DMS 273 (cell line): ENCODE measurements around the gene LRATD1.
"Not testable (repeated sequence)": the region's sequence is repeated elsewhere in the genome, so short reads cannot be mapped to it uniquely, and the experiment has no call there.

Source experiments
- DNase-seq: peaks from one replicate; lab custom pipeline; 2025; ENCODE audit not compliant: unreplicated experiment; lab: John Stamatoyannopoulos, UW

The LRATD1 gene, protein sequence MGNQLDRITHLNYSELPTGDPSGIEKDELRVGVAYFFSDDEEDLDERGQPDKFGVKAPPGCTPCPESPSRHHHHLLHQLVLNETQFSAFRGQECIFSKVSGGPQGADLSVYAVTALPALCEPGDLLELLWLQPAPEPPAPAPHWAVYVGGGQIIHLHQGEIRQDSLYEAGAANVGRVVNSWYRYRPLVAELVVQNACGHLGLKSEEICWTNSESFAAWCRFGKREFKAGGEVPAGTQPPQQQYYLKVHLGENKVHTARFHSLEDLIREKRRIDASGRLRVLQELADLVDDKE

GRCh38 chr2:14632133-14632936 is at the start of gene LRATD1:
Gene LRATD1 (plus strand): TSS chr2:14632717. CDS start chr2:14633980, 1,263 bp downstream.
- DNase-seq, result peak; percentile 79

GRCh38 chr2:14583059-14583458 is 49.5 kb upstream of the LRATD1 start:
- no peak for DNase-seq

DNA sequence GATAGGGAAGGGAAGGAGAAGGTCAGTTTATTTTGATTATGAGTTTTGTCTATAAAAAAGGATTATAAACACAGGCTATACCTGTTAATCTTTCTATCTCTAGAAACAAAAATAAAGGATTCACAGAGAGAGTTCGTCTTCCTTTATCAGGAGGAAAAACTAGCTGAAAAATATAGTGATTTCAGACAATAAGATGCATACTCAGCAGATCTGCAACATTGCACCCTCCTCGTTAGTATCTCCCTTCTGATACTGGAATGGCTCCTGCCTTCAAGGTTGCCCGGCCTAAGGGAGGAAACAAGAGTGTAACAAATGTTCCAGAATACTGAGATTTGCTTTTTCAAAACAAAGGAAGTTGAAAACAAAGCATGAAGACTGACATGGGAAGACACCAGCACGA is 48.7 kb upstream of the LRATD1 start:
- DNase-seq, result no peak

DNA sequence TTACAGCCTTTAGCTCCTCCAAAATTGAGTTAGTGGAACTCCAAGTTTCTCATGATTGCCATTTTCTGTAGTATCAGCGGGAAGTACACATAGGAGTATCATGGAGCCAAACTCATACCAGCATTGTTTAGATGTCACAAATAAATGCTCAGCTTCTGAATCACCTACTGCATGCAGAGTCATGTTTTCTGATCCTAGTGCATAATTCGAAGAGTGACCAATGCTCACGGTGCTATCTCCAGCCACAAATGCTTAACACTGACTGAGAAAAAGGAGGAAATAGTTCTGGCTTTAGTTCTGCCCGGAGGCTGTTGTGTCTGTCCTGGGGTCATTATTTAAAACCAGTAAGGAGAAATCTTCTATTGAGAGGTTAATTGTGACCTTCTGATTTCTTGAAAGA is 45.4 kb upstream of the LRATD1 start:
- DNase-seq, result no peak

GRCh38 chr2:14601156-14601770 is 31.3 kb upstream of the LRATD1 start:
- no peak for DNase-seq

DNA sequence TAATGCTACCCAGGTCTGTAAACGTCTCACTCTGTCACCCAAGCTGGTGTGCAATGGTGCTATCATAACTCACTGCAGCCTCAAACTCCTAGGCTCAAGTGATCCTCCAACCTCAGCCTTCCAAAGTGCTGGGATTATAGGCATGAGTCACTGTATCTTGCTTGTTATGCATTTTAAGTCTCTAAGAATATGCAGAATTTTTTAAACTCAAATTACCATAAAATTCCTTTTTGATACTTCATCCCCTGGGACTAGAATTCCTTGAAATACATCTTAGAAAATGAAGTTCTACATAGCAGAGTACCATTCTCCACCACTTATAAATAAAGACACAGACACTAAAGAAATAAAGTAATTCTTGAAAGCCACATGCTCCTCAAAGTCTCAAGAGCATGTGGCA is 30.2 kb upstream of the LRATD1 start:
- no peak for DNase-seq

DNA sequence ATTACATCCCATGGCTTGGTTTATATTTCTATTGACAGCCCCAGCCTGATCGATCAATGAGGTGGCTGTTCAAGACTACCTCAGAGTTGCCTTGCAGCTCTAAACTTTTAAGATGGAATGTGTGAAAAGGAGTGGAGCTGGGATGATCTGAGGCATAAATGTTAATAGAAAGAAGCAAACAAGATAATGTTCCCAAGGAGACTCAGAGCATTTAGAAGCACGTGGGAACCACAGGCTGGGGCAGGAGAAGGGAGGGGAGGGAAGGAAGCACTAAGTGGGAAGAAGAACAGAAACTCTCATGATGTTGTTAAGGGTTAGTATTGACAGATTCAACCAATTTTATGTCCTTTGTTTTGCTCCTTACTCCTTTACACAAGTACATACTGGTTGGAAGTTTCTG is 28.8 kb upstream of the LRATD1 start:
- DNase-seq, result no peak

DNA sequence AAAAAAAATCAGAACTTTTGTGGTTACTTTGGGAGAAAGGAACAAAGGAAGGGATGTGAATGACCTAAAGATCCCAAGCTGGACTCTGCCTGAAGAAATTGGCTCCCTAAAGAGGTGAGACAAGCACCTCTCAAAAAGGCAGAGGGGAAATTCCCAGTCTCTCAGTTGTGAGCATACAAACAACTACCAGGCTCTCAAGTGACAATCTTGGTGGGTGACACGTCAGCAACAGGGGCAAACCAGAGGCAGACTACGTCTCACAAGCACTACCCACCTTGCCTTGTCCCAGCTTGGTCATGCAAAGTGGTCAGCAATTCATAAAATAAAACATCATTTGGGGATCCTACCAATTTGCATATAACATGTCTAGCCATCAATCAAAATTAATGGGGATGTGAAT is 24.3 kb upstream of the LRATD1 start:
- no peak for DNase-seq

DNA sequence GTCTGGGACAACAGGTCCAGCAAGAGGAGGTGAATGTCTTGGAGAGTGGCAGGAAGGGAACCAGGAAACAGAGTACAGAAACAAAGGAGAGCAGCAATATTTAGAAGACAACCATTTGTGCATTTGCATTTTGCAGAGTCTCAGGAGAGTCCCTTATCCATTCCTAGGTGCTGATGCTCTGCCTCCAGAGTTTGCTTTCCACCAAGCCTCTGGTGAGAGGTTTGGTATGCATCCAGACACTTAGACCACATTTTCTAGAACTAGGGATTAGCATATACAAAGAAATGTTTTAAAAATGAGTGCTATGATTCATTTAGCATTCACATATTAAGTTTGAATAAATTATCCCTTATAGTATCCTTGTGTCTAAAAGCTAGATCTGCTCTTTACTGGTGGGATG is 18.5 kb upstream of the LRATD1 start:
- no peak for DNase-seq

- DNase-seq, result no peak
Measured at GRCh38 chr2:14615121-14615520, 17.4 kb upstream of the LRATD1 start.

DNA sequence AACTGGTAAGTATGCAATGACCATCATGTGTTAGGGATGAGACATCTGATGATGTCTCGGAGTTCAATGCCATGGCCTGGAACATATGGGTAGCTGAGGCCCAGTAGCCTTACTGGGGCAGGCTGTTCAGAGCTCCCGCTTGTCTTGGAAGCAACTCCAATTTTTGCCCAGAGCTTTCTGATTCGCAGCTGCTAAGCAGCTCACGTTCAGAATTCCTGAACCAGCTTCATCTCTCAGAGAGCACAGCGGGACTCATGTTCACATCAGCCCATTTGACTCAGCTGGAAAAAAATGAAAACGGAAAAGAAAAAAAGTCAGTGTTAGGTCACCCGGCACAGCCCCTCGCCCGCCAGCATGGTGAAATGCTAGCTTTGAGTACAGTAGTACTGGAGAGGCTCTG is 16.8 kb upstream of the LRATD1 start:
- DNase-seq, result no peak

DNA sequence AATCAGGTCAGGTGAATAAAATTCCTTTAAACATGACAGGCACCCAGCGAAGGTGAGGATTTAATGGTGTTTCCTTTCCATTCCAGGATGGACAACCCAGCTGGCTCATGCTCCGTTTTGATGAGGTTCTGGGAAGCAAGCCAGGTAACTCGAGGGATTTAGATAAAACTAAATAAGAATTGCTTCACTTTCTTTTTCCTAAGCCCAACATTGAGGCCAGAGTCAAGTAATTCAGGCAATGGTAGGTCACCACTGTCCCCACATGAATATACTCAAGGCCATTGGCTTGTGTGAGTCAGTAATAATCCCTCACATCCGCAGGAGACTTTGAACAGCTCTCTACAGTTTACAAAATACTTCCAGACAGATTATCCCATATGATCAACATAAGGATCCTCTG is 16.2 kb upstream of the LRATD1 start:
- no peak for DNase-seq

DNA sequence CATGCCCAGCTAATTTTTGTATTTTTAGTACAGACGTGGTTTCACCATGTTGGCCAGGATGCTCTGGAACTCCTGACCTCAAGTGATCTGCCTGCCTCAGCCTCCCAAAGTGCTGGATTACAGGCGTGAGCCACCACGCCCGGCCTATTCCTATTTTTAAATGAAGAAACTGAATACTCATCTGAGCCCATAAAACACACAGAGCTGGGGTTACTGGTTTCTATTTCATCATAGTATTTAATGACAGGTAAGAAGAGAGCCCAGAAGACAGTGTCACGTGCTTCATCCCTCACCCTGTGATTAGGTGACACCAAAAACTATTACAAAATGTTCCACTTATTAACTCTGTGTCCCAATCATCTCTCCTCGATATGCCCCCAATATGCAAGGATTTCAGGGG is 15.6 kb upstream of the LRATD1 start:
- DNase-seq, result no peak

- no peak for DNase-seq
Measured at GRCh38 chr2:14619441-14619840, 13.1 kb upstream of the LRATD1 start.

DNA sequence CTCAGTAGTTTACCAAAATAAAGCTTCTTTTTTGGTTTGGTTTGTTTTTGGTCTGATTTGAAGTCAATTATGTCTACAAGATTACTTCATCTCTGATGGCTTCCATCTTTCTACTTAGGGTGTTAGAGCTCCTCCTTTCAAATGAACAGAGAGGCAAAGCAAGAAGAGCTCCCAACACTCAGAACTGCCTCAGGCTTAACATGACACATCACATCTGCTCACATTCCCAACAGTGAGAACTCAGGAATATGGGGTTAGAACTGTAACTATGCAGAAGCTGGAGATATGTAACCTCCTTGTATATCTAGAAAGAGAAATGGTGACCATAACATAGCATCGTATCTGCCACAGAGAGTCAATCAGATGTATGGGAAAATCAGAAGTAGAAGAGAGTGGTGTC is 11.4 kb upstream of the LRATD1 start:
- no peak for DNase-seq

GRCh38 chr2:14621906-14622549 is 10.5 kb upstream of the LRATD1 start:
- DNase-seq, result no peak

DNA sequence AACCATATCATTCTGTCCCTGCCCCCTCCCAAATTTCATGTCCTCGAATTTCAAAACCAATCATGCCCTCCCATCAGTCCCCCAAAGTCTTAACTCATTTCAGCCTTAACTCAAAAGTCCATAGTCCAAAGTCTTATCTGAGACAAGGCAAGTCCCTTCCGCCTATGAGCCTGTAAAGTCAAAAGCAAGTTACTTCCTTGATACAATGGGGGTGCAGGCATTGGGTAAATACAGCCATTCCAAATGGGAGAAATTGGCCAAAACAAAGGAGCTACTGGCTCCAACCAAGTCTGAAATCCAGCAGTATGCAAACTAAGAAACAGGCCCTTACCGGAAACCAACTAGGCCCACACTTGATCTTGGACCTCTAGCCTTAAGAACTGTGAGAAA is 10.0 kb upstream of the LRATD1 start:
- not testable (repeated sequence) for DNase-seq

DNA sequence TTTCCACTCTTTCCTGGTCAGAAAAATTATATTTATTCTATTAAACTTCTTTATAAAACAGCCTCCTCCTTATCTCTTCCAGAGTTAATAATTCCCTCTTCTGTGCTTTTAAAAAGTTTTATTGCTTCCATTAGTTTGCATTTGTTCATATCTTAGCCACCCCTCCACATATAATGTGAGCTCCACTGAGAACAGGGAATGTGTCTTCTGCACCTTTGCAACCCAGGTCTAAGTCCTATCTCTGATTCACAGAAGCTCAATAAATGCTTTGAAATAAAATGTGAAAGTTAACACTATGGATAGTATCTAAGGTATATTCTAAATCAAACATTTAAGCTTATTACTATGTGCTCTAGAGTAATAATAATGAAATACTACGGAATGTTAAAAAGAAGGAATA is 9.3 kb upstream of the LRATD1 start:
- DNase-seq, result no peak

- DNase-seq, result no peak
Measured at GRCh38 chr2:14626873-14627272, 5.6 kb upstream of the LRATD1 start.

DNA sequence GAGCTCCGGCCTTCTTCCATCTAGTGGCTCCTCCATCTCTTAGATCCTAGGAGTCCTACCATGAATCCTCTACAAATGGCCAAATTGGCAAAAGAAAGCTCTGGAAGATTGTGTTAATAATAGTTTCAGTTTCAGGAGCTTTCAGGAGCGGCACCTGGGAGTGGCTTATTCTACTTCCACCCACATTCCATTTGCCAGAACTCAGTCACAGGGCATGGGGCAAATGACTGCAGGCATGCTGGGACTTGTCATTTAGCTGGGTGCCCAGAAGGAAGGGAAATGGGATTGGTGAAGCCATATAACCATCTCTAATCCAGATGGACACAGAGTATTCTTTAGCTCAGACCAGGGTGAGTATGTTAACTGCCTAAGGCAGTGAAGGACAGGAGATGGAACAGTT is 3.6 kb upstream of the LRATD1 start:
- DNase-seq, result no peak

DNA sequence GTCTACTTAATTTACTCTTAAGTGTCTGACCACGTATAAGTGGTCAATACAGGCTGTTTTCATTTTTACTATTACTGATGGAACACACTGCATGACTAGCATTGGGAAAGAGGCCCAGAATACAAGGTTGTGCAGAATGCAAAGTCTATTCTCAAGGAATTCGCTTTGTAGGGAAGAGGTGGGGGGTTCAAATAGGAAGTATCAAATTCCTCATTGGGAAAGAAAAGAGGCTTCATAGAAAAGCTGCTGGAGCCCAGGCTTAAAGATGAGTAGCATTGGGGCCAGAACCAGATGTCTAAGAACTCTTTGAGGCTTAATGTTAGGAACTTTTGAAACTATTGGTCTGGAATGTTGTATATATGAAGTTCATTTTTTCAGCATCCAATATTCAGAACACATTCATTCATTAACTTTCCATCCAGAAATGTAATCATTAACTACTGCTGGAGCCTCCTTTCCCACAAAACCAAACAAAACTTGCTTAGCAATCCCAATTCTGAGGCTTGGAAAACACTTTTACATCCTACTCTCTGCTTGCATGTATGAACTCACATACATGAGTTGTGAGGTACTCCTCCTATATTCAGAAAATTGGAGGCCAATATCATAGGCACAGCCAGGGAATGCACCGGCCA is 994 bp upstream of the LRATD1 start:
- no peak for DNase-seq
